PC-3 (cell line): ENCODE data around the gene CCDC78.

Experiments used
- EZH2phosphoT487 ChIP-seq: fragments of 300-600 bp; sonication (generic); IDR thresholded peaks from 2 replicates; pipeline ENCODE4 v1.6.1; 2018; ENCODE audit warnings: mild to moderate bottlenecking, antibody characterized with exemption, low read length, borderline replicate concordance
- TF ChIP-seq, protein P1 (sequence below): fragments of 300-600 bp; sonication (generic); conservative IDR thresholded peaks from 2 replicates; pipeline ENCODE4 v1.5.1; 2017; ENCODE audit warnings: antibody characterized with exemption, low read depth, mild to moderate bottlenecking, low read length

GRCh38 chr16:739560-740458 lies 13.6 kb upstream of the CCDC78 start:
- TF ChIP-seq EZH2phosphoT487, result no peak
- TF ChIP-seq, protein P1, sequence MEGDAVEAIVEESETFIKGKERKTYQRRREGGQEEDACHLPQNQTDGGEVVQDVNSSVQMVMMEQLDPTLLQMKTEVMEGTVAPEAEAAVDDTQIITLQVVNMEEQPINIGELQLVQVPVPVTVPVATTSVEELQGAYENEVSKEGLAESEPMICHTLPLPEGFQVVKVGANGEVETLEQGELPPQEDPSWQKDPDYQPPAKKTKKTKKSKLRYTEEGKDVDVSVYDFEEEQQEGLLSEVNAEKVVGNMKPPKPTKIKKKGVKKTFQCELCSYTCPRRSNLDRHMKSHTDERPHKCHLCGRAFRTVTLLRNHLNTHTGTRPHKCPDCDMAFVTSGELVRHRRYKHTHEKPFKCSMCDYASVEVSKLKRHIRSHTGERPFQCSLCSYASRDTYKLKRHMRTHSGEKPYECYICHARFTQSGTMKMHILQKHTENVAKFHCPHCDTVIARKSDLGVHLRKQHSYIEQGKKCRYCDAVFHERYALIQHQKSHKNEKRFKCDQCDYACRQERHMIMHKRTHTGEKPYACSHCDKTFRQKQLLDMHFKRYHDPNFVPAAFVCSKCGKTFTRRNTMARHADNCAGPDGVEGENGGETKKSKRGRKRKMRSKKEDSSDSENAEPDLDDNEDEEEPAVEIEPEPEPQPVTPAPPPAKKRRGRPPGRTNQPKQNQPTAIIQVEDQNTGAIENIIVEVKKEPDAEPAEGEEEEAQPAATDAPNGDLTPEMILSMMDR, result no peak
